Fibroblast of the aortic adventitia (primary cell): ENCODE data around the gene CENPS. TPM values are rescaled to one million over a fixed set of nuclear protein-coding genes. Genes with fewer than 3 reads are reported as not detected.
"Not testable (repeated sequence)": the region's sequence is repeated elsewhere in the genome, so short reads cannot be mapped to it uniquely, and the experiment has no call there.

Source experiments
- DNase-seq: peaks from one replicate; pipeline ENCODE4 v3.0.0-alpha.2; 2010; ENCODE audit warnings: low read depth
- H3K4me3 ChIP-seq: 2 replicates; pipeline ENCODE4 v1.5.1; 2011; ENCODE audit warnings: low read depth, mild to moderate bottlenecking, control low read depth, low read length, moderate library complexity
- CTCF ChIP-seq: IDR thresholded peaks from 2 replicates; pipeline ENCODE4 v1.5.1; 2011; ENCODE audit warnings: mild to moderate bottlenecking, low read length, control low read depth, inconsistent platforms; ENCODE audit not compliant: insufficient read depth
- total RNA-seq: library from RNA; depleted of rRNA; stranded (reverse); fragments of >200 nt; gene quantifications from 2 replicates; pipeline ENCODE4 v1.2.3, GENCODE V29; 2012; ENCODE audit warnings: low replicate concordance

The CENPS gene
- total RNA-seq, 1 donor: 25.8 TPM

- no peak for TF ChIP-seq CTCF
- no peak overlapping the region for H3K4me3 ChIP-seq
- DNase-seq: no peak
Measured at GRCh38 chr1:10419351-10419750, 10.9 kb upstream of the CENPS start.

GRCh38 chr1:10421637-10422036 lies 8.6 kb upstream of the CENPS start:
- no peak overlapping the region for H3K4me3 ChIP-seq
- no peak for TF ChIP-seq CTCF
- DNase-seq: no peak

- peak; percentile 69 for DNase-seq
- TF ChIP-seq CTCF: peak; percentile 28
- H3K4me3 ChIP-seq: no peak overlapping the region
Measured at GRCh38 chr1:10424034-10424433, 6.2 kb upstream of the CENPS start.

GRCh38 chr1:10424651-10425050 lies 5.6 kb upstream of the CENPS start:
- no peak for TF ChIP-seq CTCF
- DNase-seq: no peak
- H3K4me3 ChIP-seq: no peak overlapping the region

GRCh38 chr1:10425826-10426534 lies 4.3 kb upstream of the CENPS start:
- not testable (repeated sequence) for DNase-seq, H3K4me3 ChIP-seq

- not testable (repeated sequence) for H3K4me3 ChIP-seq, DNase-seq
Measured at GRCh38 chr1:10426535-10426848, 3.7 kb upstream of the CENPS start.

- no peak for DNase-seq
- TF ChIP-seq CTCF: no peak
- no peak overlapping the region for H3K4me3 ChIP-seq
Measured at GRCh38 chr1:10428984-10429383, 1.2 kb upstream of the CENPS start.

GRCh38 chr1:10429868-10430215 lies 391 bp upstream of the CENPS start:
- peak; percentile 47 for DNase-seq
- no peak for TF ChIP-seq CTCF
- peak overlapping the region; percentile 89 for H3K4me3 ChIP-seq
